ENCODE data around the gene ITPA. TPM values are rescaled to one million over a fixed set of nuclear protein-coding genes. Genes with fewer than 3 reads are reported as not detected.
A peak's percentile ranks its signal among the peaks of the same experiment; 100 is the strongest.

The ITPA gene
- total and polyA plus RNA-seq, 2 of the 13 experiments (the other 11 are each of a cell fraction or from before 2014, with no cell fraction given) = 60.1 to 103 TPM

GRCh38 chr20:3204124-3204794, 5.0 kb upstream of the ITPA start, which contains the start of gene DDRGK1 (continued):
- TF ChIP-seq ZBTB49 (CRISPR knock-in tag; IDR thresholded peaks at IDR 0.05; ENCODE audit: borderline replicate concordance) (no peak), AFF4 (CRISPR knock-in tag; IDR thresholded peaks at IDR 0.05) (peak; percentile 57; the same call in 1 of the 2 replicates), GATAD2A (CRISPR knock-in tag; IDR thresholded peaks at IDR 0.05) (peak; percentile 56), ZNF564 (CRISPR knock-in tag; IDR thresholded peaks at IDR 0.05) (peak; percentile 84), ATF3 (CRISPR knock-in tag; IDR thresholded peaks at IDR 0.05) (no peak; the same call in 1 of the 2 replicates), ATAD3A (CRISPR knock-in tag; IDR thresholded peaks at IDR 0.05) (no peak), HMGXB3 (CRISPR knock-in tag; IDR thresholded peaks at IDR 0.05; ENCODE audit: borderline replicate concordance) (peak; percentile 89), EHMT2 (IDR thresholded peaks at IDR 0.05; ENCODE audit: borderline replicate concordance, low read depth, low read length) (no peak), ZXDC (CRISPR knock-in tag; IDR thresholded peaks at IDR 0.05) (peak; percentile 86; the same call in 1 of the 2 replicates), ZNF431 (CRISPR knock-in tag; IDR thresholded peaks at IDR 0.05; ENCODE audit: borderline replicate concordance, low read depth) (peak; percentile 89)

All from HepG2 (cell line).